ENCODE measurements around the gene SOX8. TPM values are rescaled to one million over a fixed set of nuclear protein-coding genes. Genes with fewer than 3 reads are reported as not detected.

SOX8 gene
- polyA plus RNA-seq, 10 donors, result 29.4 to 38.0 (median 31.9) TPM

GRCh38 chr16:971582-971905 is 10.0 kb upstream of the SOX8 start:
- no peak for DNase-seq

- DNase-seq, result no peak
These were observed 9.6 kb upstream of the SOX8 start for GRCh38 chr16:971981-972315.

- peak in 1 of 3 donors; percentile 38 for DNase-seq
These were observed 9.1 kb upstream of the SOX8 start for GRCh38 chr16:972316-973002.

GRCh38 chr16:973366-973765 is 8.2 kb upstream of the SOX8 start:
- no peak for DNase-seq

- peak in 1 of 3 donors; percentile 11 for DNase-seq
These were observed 7.5 kb upstream of the SOX8 start for GRCh38 chr16:974001-974601.

- DNase-seq, result peak; percentile 63 to 85 (median 68)
These were observed 6.8 kb upstream of the SOX8 start for GRCh38 chr16:974611-975261.

- DNase-seq, result no peak
These were observed 6.3 kb upstream of the SOX8 start for GRCh38 chr16:975291-975690.

GRCh38 chr16:976389-976931 is 5.1 kb upstream of the SOX8 start:
- peak; percentile 55 to 77 (median 63) for DNase-seq

GRCh38 chr16:977081-977701 is 4.4 kb upstream of the SOX8 start:
- DNase-seq, result peak in 2 of 3 donors; percentile 62 to 78

- DNase-seq, result no peak
These were observed 3.7 kb upstream of the SOX8 start for GRCh38 chr16:977896-978295.

- DNase-seq, result no peak
These were observed 3.2 kb upstream of the SOX8 start for GRCh38 chr16:978403-978802.

GRCh38 chr16:979147-979546 is 2.4 kb upstream of the SOX8 start:
- DNase-seq, result no peak

- DNase-seq, result peak in 1 of 3 donors; percentile 40
These were observed 1.5 kb upstream of the SOX8 start for GRCh38 chr16:979859-980594.

GRCh38 chr16:980595-980854 is 1.0 kb upstream of the SOX8 start:
- no peak for DNase-seq

GRCh38 chr16:982145-983043 is 824 bp downstream of the SOX8 start:
- DNase-seq, result peak in 1 of 3 donors; percentile 52

GRCh38 chr16:983044-984030 is 1.8 kb downstream of the SOX8 start:
- DNase-seq, result peak in 1 of 3 donors; percentile 48

- peak in 1 of 3 donors; percentile 36 for DNase-seq
These were observed 2.6 kb downstream of the SOX8 start for GRCh38 chr16:984121-984694.

- no peak for DNase-seq
These were observed 3.4 kb downstream of the SOX8 start for GRCh38 chr16:984736-985636.
